GM21447 (cell line): ENCODE data around the gene GFOD1.
"Not testable (repeated sequence)": the region's sequence is repeated elsewhere in the genome, so short reads cannot be mapped to it uniquely, and the experiment has no call there.

ENCODE experiments used
- ATAC-seq: cut with Tn5 transposase; IDR thresholded peaks from one replicate; pipeline ENCODE4 v1.9.1; 2021; ENCODE audit not compliant: unreplicated experiment

GFOD1 gene

DNA sequence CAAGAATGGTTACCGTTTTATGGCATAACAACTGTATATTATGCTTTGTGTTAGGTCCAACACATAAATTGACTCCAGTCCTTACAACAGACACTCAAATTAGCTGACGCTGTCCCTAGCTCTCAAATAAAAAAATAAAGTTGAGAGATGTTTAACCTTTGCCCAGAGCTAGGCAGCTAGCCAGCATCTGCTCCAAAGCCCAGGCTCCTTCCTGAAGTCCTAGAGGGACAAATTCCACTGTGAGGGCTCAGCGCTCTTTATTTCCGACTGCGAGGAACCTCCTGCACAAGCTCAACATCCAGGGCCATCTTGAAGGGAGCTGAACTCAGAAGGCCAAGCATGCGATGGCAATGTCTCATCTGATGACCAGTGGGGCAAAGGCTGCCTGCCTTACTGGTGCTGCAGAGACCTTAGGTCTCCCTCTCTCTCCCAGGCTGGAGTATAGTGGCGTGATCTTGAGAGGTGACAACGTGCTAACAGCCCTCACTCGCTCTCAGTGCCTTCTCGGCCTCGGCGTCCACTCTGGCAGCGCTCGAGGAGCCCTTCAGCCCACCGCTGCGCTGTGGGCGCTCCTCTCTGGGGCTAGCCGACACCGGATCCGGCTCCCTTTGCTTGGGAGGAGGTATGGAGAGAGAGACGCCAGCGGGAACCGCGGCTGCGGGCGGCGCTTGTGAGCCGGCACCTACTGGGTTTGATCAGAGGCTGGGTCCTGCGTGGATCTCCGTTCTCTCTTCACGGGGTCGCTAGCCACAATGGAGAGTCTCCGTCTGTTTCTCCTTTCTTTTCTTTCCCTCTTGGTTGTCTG lies 24.7 kb upstream of the GFOD1 start:
- no peak for ATAC-seq

GRCh38 chr6:13511141-13511571 lies 23.8 kb upstream of the GFOD1 start:
- not testable (repeated sequence) for ATAC-seq

GRCh38 chr6:13510433-13510832 lies 23.0 kb upstream of the GFOD1 start:
- not testable (repeated sequence) for ATAC-seq

DNA sequence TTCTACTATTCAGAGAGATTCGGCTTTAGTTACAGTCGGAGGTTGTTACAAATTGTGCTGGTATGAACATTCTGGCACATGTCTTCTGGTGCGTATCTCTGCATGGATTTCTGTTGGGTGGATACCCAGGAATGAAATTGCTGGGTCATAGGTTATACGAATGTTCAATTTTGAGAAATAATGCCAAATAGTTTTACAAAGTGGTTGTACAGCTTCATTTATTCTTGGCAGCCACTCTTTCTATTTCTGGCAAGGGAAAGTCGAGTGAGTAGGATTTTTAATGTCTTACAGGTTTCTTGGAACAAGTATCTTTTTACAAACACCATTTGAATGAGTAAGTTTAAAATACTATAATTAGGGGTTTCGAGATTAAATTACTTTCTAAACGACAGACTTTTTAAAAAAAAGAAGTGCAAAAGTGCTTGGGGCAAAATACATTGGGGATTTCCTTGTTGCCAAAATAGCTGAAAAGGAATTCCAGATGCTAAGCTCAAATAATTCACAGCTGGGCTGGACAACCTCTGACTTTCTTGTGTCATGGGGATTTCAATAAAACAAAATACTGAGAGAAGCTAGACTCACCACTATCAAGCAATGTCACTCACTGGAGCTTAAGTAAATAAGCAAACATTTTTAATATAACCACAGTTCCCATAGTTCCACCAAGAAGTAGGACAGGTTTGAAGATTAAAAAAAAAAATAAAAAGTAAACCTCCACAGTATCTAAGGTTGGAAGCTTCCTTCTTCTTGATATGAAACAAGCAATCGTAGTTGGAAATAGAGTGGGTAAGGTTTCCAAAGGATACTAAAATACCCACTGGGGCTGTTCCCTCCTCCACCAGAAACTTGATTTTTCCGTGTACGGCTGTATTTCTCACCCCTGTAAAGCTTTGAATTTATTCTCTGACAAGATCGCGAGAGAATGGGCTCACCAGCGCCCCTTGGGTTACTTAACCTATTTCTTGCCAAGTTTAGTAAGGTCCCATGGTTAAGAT lies 21.6 kb upstream of the GFOD1 start:
- ATAC-seq = no peak

DNA sequence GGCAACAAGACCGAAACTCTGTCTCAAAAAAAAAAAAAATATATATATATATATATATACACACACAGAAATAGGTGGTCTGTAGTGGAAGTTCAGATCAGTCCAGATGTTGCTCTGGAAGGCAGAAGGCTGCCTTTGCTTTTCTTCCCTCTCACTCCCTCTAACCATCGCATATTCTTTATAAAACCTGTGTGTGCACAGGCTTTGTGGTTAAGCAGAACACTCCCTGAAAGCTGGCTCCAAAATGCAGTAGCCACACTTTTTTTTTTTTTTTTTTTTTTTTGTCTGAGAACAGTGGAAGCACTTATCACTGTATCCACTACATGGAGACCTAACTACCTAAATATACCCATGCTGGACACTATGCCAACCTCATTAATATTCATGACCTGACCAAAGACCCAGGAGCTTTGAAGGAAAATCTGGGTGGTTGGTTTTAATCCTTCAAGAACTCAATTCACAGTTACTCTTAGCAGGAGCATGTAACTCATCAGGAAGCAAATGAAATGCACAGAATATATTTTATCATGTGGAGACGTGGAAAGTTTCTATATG lies 20.0 kb upstream of the GFOD1 start:
- ATAC-seq = no peak

- no peak for ATAC-seq
These were observed 17.9 kb upstream of the GFOD1 start for GRCh38 chr6:13505345-13505734.

DNA sequence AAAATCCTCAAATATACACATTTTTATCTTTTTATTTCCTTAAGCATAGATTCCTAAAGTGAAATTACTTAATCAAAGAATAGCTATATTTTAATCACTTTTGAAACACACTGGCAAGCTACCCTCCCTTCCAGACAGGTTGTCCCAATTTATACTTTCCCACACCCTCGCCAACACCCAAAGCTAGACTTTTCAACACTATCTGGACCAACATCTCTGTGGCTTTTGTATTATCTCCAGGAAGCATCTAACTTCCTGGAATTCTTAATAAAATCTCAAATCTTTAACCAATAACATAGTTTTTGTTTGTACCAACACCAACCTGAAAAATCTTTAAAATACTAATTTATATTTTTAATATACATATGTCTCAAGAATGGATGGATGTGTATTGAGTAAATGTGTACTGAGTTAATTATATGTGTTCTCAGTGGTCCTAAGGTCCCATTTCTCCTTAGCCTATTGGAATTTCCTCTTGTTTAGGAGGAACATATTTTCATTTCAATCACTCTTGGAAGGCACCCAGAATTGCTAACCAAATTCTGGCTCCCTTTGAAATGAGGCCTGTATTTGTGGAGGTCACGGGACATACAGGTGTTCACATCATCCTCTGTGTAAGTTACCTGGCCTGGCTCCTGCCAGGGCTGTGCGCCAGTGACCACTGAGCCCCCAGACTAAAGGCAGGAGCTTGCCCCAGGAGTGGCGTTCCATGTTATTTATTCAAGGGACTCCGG lies 17.4 kb upstream of the GFOD1 start:
- no peak for ATAC-seq

DNA sequence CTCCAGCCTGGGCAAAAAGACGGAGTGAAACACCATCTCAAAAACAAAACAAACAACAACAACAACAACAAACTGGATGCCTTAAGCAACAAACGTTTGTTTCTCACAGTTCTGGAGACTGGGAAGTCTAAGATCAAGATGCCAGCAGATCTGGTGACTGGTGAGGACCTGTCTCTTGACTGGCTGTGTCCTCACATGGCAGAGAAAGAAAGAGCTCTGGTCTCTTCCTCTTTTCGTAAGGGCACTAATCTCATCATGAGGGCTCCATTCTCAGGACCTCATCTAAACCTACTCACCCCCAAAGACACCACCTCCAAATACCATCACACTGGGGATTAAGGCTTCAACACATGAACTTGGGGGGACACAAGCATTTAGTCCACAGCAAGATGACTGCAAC lies 13.5 kb upstream of the GFOD1 start:
- no peak for ATAC-seq

- no peak for ATAC-seq
These were observed 12.9 kb upstream of the GFOD1 start for GRCh38 chr6:13500264-13500663.

DNA sequence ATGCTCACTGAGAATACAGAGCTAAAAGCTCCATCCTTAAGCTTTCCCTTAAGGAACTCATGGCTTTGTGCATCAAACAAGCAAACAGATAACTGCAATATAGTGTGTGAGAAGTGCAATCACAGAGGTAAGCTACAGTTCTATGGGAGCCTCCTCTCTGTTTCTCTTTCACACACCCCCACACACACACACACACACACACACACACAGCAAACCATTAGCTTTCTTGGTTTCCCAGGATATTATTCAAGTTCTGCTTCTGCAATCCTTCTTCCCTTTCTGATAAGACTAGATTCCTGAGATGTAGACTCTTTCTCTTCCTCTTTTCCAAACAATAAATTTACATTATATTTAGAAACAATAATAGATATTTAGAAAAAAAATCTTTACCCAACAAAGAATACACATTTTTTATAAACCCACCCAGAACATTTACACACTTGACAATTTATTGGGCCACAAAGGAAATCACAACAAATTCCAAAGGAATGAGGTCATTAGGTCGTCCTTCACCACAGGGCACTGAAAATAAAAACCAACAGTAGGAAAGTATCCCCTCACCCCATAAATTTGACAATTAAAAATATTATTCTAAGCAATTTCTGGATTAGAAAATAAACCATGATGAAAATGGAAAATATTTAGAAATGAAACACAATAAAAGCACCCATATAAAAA lies 9.3 kb upstream of the GFOD1 start:
- no peak for ATAC-seq

- no peak for ATAC-seq
These were observed 8.4 kb upstream of the GFOD1 start for GRCh38 chr6:13495818-13496217.

- ATAC-seq = no peak
These were observed 7.8 kb upstream of the GFOD1 start for GRCh38 chr6:13495112-13495776.

GRCh38 chr6:13494137-13494536 lies 6.7 kb upstream of the GFOD1 start:
- ATAC-seq = no peak

- no peak for ATAC-seq
These were observed 5.7 kb upstream of the GFOD1 start for GRCh38 chr6:13493147-13493546.

DNA sequence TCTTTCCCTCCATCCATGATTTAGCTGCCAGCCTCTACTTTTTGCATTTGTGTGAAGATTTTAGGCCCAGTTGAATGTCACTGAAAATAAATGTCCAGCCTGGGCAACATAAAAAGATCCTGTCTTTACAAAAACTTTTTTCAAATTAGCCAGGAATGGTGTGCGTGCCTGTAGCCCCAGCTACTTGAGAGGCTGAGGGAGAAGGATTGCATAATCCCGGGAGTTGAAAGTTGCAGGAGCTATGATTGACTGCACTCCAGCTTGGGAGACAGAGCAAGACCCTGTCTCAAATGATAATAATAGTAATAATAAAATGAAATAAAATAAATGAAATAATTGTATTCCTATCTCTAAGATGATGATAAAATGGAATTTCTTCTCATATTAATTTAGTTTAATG lies 5.0 kb upstream of the GFOD1 start:
- no peak for ATAC-seq

DNA sequence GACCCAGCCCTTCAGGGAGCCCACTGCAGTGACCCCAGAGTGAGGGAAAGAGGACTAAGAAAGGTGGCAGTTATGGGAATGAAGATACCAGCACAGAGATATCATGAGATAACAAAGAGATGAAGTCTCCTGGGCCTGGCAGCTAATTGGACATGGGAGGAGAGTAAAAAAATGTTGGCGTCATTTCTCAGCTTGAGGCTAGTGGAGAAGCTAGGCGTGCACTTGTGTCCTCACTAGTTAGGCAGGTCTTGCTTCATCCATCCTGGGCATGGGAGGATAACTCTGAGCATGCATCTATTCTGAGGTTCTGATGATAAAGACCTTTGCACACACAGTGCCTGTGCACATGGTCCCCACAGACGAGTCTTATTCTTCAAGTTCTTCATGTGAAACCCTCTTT lies 4.1 kb upstream of the GFOD1 start:
- ATAC-seq = no peak

DNA sequence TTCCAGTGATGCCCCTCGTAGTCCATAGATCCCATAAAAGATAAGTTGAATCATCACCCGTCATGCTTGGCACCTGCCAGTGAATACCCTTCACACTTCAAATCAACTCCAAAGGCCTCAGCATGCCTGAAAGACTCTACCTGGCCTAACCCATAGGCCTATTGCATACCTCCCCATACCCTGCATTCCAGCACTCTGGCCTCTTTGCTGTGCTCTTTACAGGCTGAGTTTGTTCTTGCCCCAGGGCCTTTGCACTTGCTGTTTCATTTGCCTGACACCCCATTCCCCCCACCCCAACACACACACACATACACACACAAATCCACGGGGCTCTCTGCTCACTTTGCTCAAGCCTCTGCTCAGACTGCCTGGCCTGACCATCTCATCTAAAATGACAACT lies 3.0 kb upstream of the GFOD1 start:
- no peak for ATAC-seq

- ATAC-seq = no peak
These were observed 1.5 kb upstream of the GFOD1 start for GRCh38 chr6:13488896-13489237.

- ATAC-seq = no peak
These were observed 855 bp upstream of the GFOD1 start for GRCh38 chr6:13488015-13488895.
